ENCODE results near the gene GSTO2.
"Not testable (repeated sequence)": the region's sequence is repeated elsewhere in the genome, so short reads cannot be mapped to it uniquely, and the experiment has no call there.

GSTO2 gene

DNA sequence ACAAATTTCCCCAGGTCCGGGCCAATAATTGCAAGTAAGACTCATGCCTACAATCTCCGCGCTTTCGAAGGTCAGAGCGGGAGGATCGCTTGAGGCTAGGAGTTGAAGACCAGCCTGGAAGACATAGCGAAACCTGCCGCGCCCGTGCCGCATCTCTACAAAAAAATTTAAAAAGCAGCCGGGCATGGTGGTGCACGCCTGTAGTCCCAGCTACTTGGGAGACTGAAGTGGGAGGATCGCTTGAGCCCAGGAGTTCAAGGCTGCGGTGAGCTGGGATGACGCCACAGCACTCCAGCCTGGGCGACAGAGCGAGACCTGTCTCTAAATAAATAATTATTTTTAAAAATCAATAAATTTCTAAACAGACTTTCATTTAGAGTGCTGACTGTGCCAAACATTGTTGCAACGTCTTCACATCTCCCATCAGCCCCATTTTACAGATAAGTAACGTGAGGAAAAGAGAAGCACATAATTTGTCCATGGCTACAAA, 36.3 kb upstream of the GSTO2 start:
- Histone ChIP-seq H3K27me3 (peaks cover 0 to 6% of the 10 kb centered on the region in 2 donors), H3K4me1 (peaks cover 0 to 17% (median 10%) of the 10 kb centered on the region in 4 donors), H3K36me3 (no peaks in the 10 kb centered on the region), H3K9me3 (no peaks in the 10 kb centered on the region), H3K27ac (no peak overlapping the region), H3K4me3 (peak overlapping the region; percentile 66 to 68)
- intact Hi-C loops (cut with DNase I; ENCODE audit: low total_unique reads): no loop called here
- DNase-seq: no peak
- no peak for TF ChIP-seq CTCF (IDR thresholded peaks at IDR 0.05)

DNA sequence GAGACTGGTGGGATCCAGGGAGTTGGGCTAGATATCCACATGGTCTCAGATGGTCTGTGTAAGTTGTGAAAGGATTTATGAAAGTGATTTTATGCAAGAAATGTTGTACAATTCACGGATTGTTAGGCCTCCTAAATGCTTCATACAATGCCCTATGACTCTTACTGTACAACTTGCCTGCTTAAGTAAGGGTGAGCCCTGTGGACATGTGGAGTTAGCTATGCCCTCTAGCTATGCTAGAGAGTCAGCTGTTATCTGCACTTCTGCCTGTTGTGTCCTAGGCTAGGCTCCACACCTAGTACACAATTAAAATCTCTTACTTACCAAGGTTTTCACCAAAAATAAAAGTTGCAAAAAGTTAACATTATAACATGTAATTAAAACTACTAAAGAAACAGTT, 35.2 kb upstream of the GSTO2 start:
- TF ChIP-seq CTCF (IDR thresholded peaks at IDR 0.05): no peak
- no peak overlapping the region for H3K27ac ChIP-seq
- peaks cover 0 to 7% of the 10 kb centered on the region in 2 donors for H3K27me3 ChIP-seq
- no peaks in the 10 kb centered on the region for H3K36me3 ChIP-seq
- no peak for DNase-seq
- intact Hi-C loops (cut with DNase I; ENCODE audit: low total_unique reads): no loop called here
- H3K4me1 ChIP-seq: peaks cover 0 to 17% (median 10%) of the 10 kb centered on the region in 4 donors
- H3K4me3 ChIP-seq: no peak overlapping the region
- no peaks in the 10 kb centered on the region for H3K9me3 ChIP-seq

- intact Hi-C loops (cut with DNase I; ENCODE audit: low total_unique reads): no loop called here
These were observed 34.0 kb upstream of the GSTO2 start for GRCh38 chr10:104234934-104235333.

GRCh38 chr10:104235801-104236200, 33.2 kb upstream of the GSTO2 start:
- Histone ChIP-seq H3K9me3 (no peaks in the 10 kb centered on the region), H3K27me3 (peaks cover 0 to 12% of the 10 kb centered on the region in 2 donors)

More at GRCh38 chr10:104234934-104235333, 34.0 kb upstream of the GSTO2 start:
- Histone ChIP-seq H3K27me3 (peaks cover 0 to 12% of the 10 kb centered on the region in 2 donors), H3K4me3 (no peak overlapping the region), H3K36me3 (no peaks in the 10 kb centered on the region), H3K27ac (no peak overlapping the region), H3K9me3 (no peaks in the 10 kb centered on the region), H3K4me1 (peaks cover 0 to 17% (median 10%) of the 10 kb centered on the region in 4 donors)
- no peak for TF ChIP-seq CTCF (IDR thresholded peaks at IDR 0.05)
- DNase-seq: no peak

DNA sequence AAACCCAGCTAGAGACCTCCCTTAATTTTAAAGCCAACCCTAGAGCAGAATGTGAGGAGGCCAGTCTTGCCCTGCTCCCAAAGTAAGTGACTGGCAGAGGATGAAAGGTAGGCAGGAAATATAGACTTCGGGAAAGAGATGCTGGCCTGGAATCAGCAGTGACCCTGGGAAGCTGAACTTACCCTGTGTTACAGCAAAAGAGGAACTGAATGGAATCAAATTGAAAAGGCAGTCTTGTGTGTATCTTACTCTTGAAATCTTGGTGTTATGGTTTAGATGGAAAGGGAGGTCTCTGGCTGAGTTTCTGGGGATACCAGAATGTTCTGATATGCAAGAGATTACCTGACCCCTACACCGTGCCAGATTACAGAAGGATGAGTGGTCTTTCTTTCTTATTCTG, 28.9 kb upstream of the GSTO2 start:
- H3K27ac ChIP-seq: no peak overlapping the region
- no peak for TF ChIP-seq CTCF (IDR thresholded peaks at IDR 0.05)
- H3K9me3 ChIP-seq: no peaks in the 10 kb centered on the region
- no peak for DNase-seq
- peaks cover 0 to 27% of the 10 kb centered on the region in 2 donors for H3K27me3 ChIP-seq
- no peak overlapping the region for H3K4me3 ChIP-seq
- no peaks in the 10 kb centered on the region for H3K4me1 ChIP-seq
- intact Hi-C loops (cut with DNase I; ENCODE audit: low total_unique reads): no loop called here
- H3K36me3 ChIP-seq: no peaks in the 10 kb centered on the region

More at GRCh38 chr10:104235801-104236200, 33.2 kb upstream of the GSTO2 start:
- peaks cover 0 to 17% (median 10%) of the 10 kb centered on the region in 4 donors for H3K4me1 ChIP-seq
- no peak overlapping the region for H3K4me3 ChIP-seq
- intact Hi-C loops (cut with DNase I; ENCODE audit: low total_unique reads): no loop called here
- DNase-seq: no peak
- no peaks in the 10 kb centered on the region for H3K36me3 ChIP-seq
- no peak for TF ChIP-seq CTCF (IDR thresholded peaks at IDR 0.05)
- H3K27ac ChIP-seq: no peak overlapping the region

DNA sequence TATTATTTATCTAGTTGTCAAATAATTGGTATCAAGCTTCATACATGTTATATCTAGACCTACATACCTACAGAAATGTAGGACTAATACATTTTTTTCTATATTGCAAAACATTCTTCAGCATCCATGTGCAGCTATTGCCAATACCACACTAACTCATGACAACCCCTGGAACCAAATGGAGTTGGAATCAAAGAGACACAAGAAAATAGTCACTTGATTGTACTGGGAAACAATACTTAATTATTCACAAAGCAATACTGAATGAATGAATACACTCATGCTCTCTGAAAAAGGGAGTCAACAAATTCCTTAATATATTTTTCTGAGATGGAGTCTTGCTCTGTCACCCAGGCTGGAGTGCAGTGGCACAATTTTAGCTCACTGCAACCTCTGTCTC, 26.4 kb upstream of the GSTO2 start:
- no peaks in the 10 kb centered on the region for H3K36me3 ChIP-seq
- no peak for DNase-seq
- peaks cover 0 to 26% of the 10 kb centered on the region in 2 donors for H3K27me3 ChIP-seq
- no peak overlapping the region for H3K4me3 ChIP-seq
- no peak for TF ChIP-seq CTCF (IDR thresholded peaks at IDR 0.05)
- no peaks in the 10 kb centered on the region for H3K4me1 ChIP-seq
- no peaks in the 10 kb centered on the region for H3K9me3 ChIP-seq
- intact Hi-C loops (cut with DNase I; ENCODE audit: low total_unique reads): no loop called here
- H3K27ac ChIP-seq: no peak overlapping the region

- H3K4me3 ChIP-seq; H3K9me3 ChIP-seq; intact Hi-C loops (cut with DNase I; ENCODE audit: low total_unique reads); H3K27ac ChIP-seq; H3K36me3 ChIP-seq; H3K4me1 ChIP-seq; DNase-seq: not testable (repeated sequence)
- H3K27me3 ChIP-seq: peaks cover 0 to 26% of the 10 kb centered on the region in 2 donors
These were observed 26.0 kb upstream of the GSTO2 start for GRCh38 chr10:104243009-104243408.

All from tibial artery (tissue), 4 donors.